NCI-H1105 (cell line): ENCODE measurements around the gene PEA15.
A peak's percentile ranks its signal among the peaks of the same experiment; 100 is the strongest.

Experiments
- DNase-seq: peaks from one replicate; lab custom pipeline; 2025; lab: John Stamatoyannopoulos, UW

PEA15 gene, protein sequence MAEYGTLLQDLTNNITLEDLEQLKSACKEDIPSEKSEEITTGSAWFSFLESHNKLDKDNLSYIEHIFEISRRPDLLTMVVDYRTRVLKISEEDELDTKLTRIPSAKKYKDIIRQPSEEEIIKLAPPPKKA

DNA sequence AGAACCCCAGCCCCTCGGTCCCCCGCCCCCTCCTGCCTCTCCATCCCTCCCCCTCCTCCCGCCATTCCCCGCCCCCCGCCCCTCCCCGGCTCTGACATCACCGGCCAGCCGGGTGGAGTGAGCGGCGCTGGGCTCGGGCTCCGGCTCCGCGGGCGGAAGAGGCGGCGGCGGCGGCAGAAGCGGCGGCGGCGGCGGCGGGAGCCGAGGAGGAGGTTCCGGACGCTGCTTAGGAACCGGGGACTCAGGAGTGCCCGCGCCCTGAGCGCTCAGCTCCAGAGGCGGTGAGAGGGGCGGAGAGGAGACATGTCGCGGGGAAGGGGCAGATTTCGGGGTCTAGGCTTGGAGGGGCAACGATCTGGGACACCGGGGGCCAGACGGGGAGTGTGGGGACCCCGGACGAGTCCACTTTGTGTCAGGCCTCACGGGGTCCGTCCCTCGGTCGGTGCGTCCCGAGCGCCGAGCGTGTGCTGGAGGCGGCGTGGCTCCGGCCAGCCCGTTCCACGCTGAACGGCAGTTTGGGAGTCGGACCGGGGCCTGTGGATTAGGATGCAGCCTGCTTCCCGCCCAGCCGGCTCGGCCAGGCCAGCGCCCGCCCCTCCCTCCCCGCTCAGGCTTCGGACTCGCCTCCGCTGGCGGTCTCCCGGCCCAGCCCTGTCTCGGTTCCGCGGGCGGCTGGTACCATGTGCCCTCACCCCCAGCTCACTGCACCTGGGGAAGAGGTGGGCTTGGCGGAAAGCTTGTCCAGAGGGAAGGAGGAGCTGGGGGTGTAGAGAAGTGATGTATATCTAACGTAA lies at the start of gene PEA15:
Gene PEA15 (plus strand): TSS at position 143 of the 794 bp plus-strand sequence. CDS start 6,161 bp downstream, outside the sequence.
- DNase-seq, result peak; percentile 66

DNA sequence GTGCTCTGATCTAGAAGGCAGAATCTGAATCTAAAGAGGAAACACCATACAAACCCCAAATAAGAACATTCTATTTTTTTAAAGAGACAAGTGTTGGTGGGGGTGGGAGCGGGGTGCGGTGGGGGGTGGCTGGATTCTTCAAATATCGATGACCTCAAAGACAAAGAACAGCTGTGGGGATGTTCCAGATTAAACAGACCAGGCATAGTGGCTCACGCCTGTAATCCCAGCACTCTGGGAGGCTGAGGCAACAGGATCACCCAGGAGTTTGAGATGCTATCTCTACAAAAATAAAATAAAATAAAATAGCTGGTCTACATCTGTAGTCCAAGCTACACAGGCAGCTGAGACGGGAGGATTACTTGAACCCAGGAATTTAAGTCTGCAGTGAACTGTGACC lies 48.8 kb upstream of the PEA15 start:
- no peak for DNase-seq

DNA sequence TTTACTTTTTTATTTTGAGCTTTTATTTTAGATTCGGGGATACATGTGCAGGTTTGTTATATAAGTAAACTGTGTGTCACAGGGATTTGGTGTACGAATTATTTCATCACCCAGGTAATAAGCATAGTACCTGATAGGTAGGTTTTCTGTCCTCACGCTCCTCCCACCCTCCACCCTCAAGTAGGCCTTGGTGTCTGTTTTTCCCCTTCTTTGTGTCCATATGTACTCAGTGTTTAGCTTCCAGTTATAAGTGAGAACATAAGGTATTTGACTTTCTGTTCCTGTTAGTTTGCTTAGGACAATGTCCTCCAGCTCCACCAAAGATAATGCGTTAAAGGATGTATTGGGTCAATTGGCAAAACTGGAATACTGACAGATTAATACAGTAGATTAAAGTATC lies 48.0 kb upstream of the PEA15 start:
- DNase-seq, result no peak

DNA sequence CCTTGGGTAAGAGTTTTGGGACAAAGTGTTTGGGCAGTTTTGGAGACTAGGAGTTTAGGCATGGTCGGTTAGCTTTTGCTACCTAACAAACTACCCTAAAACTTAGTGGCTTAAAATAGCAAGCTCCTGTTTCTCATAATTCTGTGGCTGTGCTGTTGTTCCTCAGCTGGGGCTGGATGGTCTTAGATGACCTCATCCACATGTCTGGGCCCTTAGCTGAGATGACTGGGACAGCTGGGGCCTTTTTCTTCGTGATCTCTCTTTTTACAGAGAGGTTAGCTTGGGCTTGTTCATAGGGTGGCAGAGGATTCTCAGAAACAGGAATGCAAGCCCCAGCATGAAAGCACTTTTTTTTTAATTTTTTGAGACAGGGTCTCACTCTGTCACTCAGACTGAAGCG lies 47.2 kb upstream of the PEA15 start:
- DNase-seq, result no peak

DNA sequence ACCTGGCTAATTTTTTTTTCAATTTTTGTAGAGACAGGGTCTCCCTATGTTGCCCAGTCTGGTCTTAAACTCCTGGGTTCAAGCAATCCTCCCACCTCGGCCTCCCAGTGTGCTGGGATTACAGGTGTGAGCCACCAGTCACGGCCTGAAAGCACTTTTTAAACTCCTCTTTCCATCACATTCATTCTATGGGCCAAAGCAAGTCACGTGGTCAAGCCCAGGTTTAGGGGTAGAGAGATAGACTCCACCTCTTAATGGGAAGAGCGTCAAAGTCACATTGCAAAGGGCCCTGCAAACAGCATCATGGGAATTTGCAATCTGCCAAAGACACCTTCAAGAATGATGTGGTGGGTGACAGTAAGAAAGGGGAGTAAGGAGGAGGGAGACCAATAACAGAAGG lies 46.6 kb upstream of the PEA15 start:
- DNase-seq, result no peak

DNA sequence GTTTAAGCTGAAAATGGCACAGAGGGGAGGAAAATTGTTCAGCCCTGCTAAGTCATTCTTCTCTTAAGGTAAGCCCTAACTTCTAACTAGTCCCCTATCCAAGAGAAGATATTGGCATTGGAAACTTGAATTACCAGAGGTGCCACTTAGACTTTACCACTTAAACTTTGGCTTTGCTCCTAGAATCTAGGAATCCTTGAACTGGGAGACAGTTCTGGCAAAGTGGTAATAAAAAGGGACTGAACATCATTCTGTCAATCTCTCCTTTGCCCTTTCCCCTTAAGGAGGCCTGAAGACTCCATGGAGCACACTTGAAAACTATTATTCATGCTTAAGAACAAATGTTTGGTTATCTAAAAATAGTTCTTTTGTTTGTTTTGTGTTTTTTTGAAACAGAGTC lies 45.3 kb upstream of the PEA15 start:
- no peak for DNase-seq

DNA sequence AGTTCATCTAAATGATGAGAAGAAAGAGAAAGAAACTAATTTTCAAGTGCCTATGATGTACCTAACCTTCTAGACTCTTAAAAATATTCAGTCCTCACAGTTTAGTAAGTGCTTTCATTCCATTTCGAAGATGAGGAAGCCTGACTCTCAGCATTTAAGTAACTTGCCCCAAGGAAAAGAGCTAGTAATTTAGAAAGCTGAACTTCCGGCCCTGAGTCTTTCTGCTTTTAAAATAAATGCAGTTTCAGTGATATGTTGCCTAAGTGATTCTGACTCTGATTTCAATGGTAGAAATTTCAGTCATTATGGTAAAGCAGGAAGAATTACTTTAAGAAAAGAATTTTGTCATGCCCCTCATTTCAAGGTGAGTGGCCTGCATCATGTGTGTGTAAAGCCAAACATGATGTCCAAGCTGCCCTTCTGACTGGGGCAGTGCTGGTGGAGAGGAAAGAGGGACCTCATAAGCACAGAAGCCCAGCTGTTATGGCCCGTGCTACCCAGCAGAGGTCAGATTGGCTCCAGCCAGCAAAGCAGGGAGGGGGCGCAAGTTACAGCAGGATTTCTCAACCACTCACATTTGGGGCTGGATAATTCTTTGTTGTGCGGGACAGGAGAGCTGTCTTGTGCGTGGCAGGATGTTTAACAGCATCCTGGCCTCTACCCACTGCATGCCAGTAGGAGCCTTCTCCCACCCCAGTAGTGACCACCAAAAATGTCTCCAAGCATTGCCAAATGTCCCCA lies 43.0 kb upstream of the PEA15 start:
- no peak for DNase-seq

DNA sequence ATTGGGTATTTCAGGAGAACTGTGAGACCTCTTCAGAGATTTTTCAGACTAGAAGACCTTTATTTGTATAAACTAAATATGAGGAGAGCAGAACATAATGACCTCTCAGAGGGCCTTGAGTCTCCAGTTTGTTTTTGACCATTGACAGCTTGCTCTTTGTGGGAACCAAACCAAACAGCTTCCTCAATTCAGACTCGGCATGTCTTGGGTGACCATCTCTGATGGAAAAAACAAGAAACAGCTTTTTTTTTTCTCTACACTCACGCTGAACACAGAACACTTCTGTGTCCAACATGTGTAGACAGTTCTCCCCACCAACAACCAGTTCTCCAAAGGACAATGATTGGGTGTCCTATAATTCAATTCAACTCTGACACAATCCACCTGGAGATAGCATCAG lies 42.3 kb upstream of the PEA15 start:
- no peak for DNase-seq

DNA sequence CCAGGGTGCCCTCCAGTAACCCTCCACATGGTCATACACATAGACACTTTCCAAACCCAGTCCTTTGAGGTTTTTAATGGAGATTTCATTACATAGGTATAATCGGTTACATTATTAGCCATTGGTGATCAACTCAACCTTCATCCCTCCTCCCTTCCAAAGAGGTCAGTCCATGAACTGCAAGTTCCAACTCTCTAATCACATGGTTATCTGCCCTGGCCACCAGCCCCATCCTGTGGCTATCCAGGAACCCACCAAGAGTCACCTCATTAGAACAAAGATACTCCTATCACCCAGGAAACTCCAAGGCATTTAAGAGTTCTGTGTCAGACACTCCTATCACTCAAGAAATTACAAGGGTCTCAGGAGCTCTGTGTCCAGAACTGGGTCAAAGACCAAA lies 41.6 kb upstream of the PEA15 start:
- DNase-seq, result no peak

DNA sequence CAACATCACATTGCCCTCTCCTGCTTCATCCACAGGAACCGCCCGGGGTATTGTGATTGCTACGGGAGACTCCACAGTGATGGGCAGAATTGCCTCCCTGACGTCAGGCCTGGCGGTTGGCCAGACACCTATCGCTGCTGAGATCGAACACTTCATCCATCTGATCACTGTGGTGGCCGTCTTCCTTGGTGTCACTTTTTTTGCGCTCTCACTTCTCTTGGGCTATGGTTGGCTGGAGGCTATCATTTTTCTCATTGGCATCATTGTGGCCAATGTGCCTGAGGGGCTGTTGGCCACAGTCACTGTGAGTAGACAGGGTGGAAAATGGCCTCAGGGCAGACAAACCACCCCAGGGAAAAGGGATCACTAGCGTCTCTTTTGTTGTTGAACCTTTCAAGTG lies 41.1 kb upstream of the PEA15 start:
- no peak for DNase-seq

DNA sequence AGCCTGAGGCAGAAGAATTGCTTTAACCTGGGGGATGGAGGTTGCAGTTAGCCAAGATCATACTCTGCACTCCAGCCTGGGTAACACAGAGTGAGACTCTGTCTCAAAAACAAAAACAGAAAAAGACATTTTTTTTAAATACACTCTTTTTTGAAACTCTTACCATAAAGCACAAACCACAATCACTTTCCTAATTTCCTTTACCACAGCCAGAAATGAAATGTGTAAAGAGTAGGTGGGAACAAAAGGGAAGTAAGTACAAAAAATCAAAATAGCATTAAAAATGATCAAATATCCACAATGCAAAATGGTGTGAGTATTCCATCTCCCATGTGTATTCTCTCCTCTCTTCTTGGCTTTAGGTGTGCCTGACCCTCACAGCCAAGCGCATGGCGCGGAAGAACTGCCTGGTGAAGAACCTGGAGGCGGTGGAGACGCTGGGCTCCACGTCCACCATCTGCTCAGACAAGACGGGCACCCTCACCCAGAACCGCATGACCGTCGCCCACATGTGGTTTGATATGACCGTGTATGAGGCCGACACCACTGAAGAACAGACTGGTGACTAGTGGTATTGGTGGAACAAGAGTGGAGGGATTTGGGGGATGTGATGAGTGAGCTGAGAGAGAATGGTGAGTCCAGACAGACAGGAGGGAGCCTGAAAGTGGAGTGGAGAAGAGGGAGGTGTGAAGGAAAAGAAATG lies 38.9 kb upstream of the PEA15 start:
- no peak for DNase-seq

DNA sequence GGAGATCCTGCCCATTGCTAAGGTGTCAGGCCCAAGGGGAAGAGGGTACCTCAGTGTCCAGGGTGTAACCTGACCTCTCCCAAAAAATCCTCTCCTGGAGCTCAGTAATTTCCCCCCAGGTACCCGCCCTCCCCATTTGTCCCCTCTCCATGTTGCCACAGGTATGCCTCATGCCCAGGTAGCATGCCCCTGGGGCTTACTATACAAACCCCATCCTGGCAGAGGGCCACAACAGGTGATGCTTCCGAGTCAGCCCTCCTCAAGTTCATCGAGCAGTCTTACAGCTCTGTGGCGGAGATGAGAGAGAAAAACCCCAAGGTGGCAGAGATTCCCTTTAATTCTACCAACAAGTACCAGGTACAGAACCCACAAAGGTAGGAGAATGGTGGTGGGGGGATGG lies 38.1 kb upstream of the PEA15 start:
- DNase-seq, result no peak

DNA sequence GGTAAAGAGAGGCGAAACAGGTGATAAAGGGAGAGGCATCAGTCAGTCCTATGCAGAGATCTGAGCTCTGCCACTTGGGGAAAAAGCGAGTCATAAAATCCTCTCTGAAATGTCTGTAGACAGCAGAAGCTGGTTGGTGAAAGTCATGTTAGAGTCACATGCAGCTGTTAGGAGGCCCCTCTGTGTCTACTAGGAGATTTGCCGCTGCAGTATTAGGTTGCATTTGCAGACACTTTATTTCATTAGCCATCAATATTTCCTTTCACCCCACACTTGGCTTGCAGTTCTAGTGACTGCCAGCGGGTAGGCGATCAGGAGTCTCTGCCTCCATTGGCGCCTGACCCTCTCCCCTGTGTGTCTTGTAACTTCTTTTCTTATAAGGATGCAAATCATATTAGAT lies 37.6 kb upstream of the PEA15 start:
- no peak for DNase-seq

DNA sequence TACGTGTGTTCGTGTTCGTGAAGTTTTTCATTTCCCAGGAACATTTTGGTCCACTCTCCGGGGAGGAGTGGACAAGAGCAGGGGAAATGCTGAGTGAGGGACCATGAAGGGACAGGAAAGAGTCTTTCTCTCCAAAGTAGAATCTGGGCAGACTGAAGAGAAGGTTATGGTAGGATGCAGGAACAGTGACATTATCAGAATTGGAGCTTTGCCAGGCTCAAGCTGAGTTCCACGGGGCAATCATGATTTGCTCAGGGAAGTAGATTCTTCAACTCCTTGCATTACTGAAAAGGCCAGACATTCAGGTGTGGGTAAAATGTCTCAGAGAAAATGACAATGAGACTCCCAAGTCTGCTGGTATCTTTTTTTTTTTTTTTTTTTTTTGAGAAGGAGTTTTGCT lies 37.2 kb upstream of the PEA15 start:
- no peak for DNase-seq

DNA sequence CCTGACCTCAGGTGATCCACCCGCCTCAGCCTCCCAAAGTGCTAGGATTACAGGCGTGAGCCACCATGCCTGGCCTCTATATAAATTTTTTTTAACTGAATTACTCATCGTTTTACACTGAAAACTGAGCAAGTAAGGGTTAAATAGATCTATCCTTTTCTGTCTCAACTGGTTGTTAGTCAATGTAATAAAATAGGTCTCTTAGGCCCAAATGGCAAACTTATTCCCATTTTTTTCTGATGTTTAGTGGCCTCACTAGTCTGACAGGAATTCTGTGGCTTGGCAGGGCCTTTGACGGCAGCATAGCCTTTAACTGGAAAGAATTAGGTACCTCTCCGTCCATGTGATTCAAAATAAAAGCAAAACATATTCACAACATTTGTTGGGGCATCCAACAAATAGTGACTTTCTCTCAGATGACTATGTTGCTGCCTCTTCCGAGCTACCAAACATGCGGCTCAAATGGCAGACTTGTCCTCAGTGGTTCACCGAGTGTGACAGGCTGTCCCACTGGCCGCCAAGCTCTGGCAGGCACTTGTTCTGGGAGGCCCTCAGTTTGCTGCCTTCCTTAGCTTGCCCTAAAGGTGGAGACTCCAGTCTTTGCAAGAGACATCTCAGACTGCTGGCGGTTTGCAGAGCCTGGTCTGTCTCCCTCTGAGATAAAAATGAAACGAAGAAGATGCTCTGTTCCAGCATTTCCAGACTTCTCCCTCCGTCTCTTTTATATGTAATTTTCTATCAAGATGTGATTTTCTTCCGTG lies 36.4 kb upstream of the PEA15 start:
- DNase-seq, result no peak

DNA sequence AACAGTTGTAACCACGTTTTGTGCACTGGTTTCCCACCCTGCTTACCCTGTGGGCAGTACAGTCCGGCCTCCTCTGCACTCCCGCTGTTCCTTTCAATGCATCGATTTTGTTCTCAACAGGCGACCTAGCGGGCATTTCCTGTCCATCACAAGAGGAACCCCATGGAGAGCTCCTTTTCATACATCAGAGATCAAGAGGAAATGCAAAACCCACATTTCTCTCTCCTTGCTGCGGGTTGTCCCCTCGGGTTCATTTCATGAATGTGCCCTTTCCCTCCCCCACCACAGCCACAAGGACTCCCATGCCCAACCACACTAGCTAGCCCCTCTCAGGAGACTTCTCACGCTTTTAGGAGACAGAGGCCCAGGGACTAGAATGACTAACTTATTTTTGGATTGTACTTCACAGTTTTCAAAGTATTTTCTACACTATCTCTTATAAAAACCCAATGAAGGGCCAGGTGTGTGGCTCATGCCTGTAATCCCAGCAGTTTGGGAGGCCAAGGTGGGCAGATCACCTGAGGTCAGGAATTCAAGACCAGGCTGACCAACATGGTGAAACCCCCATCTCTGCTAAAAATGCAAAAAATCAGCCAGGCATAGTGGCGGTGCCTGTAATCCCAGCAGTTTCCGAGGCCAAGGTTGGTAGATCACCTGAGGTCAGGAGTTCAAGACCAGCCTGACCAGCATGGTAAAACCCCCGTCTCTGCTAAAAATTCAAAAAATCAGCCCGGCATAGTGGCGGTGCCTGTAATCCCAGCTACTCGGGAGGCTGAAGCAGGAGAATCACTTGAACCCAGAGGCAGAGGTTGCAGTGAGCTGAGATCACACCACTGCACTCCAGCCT lies 35.4 kb upstream of the PEA15 start:
- DNase-seq, result no peak

DNA sequence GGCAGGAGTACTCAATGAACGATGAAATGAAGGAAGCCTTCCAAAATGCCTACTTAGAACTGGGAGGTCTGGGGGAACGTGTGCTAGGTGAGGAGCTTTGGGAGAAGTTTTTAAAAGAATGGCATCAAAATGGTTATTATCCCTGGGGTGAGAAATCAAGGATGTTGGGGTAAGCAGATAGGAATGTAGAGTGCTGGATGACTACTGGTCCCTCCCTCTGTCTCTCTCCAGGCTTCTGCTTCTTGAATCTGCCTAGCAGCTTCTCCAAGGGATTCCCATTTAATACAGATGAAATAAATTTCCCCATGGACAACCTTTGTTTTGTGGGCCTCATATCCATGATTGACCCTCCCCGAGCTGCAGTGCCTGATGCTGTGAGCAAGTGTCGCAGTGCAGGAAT lies 33.8 kb upstream of the PEA15 start:
- no peak for DNase-seq

DNA sequence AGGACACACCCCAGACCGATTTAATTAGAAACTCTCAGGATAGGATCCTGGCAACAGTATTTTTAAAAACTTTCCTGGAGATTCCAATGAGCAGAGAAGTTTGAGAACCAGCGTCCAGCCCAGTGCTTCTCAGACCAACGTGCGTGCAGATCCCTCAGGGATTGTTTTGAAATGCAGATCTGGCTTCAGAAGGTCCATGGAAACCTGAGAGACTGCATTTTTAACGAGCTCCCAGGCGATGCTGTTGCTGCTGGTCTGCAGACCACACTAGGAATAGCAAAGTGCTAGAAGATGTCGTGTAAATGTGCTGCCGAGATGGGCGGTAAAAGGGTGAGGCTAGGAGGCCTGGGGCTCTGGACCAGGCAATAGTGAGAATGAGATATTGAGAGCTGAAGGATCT lies 33.2 kb upstream of the PEA15 start:
- DNase-seq, result no peak

DNA sequence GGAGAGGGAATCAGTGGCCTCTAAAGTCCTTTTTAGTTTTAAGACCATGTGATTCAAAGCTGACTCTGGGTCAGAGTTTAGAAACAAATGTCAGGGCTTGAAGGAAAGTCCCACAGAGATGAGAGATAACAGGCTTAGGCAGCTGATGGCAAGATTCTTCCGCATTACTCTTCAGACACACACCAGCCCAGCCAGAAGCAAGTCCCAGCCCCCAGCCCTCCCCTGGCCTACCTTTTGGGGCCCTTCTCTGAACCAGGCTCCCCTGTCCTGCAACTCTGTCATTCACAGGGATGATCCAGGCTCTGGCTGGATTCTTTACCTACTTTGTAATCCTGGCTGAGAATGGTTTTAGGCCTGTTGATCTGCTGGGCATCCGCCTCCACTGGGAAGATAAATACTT lies 28.0 kb upstream of the PEA15 start:
- no peak for DNase-seq

DNA sequence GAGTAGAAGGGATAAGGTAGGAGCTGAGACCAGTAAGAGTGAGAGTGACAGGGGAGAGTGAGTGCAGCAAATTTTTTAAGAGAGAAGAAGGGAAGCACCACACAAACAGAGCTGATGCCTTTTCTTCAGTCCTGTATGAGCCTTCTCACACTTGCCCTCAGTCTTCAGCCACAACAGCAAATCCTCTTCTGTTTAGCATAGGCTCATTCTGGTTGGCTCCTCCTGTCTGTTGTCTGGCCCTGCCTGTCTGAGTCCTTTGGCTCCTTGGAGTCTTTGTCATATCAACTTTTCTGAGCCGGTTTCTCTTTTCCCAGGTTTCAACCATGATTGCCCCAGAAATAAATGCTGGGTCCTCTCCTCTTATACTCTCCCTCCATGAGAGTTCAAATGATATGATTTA lies 27.5 kb upstream of the PEA15 start:
- DNase-seq, result no peak

DNA sequence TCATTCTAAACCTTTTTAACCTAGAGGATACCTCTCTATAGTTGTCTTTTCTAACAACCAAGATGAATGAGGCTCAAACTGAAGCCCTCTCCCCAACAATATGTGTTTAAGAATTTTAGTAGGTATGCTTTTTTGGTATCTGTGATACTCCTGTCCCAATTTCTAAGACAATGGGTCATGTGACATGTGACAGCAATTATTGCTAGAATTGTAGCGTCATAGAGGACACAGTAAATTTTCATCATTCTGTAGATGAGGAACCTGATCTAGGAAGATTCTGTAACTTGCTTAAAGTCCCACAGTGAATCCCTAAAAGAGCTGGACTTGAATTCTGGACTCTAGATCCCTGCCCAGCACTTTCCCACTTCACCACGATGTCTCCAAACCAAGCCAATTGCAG lies 26.5 kb upstream of the PEA15 start:
- DNase-seq, result no peak
